Gastroesophageal sphincter (tissue), 4 donors: Measurements from ENCODE around the gene UVRAG. TPM values are rescaled to one million over a fixed set of nuclear protein-coding genes. Genes with fewer than 3 reads are reported as not detected.

Experiments used
- ATAC-seq: fragments of 150-250 bp; one replicate; pipeline ENCODE4 v1.9.1; 2016; ENCODE audit warnings: mild to moderate bottlenecking, moderate library complexity
- H3K27ac ChIP-seq, 4 donors: fragments of 200-600 bp; sonication (generic) in 3 of 4; 1 replicate in 3 of 4; 2 replicates in 1 of 4; pipeline ENCODE4 v1.5.1; 2016 to 2019
- H3K27me3 ChIP-seq: fragments of 200-600 bp; sonication (generic); one replicate; pipeline ENCODE4 v1.5.1; 2019
- H3K36me3 ChIP-seq, 2 donors: fragments of 200-600 bp; sonication (generic); one replicate each; pipeline ENCODE4 v1.5.1; 2019; ENCODE audit warnings: control low read depth in 1 of 2
- H3K4me1 ChIP-seq, 3 donors: fragments of 200-600 bp; sonication (generic); 1 replicate in 2 of 3; 2 replicates in 1 of 3; pipeline ENCODE4 v1.5.1; 2016 to 2019; ENCODE audit warnings: control low read depth in 2 of 3
- H3K4me3 ChIP-seq, 2 donors: fragments of 200-600 bp; sonication (generic); one replicate each; pipeline ENCODE4 v1.5.1; 2019; ENCODE audit warnings: mild to moderate bottlenecking in 1 of 2, moderate library complexity in 1 of 2
- H3K9me3 ChIP-seq, 3 donors: fragments of 200-600 bp; sonication (generic); one replicate each; pipeline ENCODE4 v1.5.1; 2017 to 2019; ENCODE audit warnings: control low read depth in 2 of 3
- CTCF ChIP-seq, 4 experiments: fragments of 200-600 bp in 2 of 4; fragments of 450-650 bp in 2 of 4; sonication (generic) in 1 of 4; IDR thresholded peaks; one replicate each; pipeline ENCODE4 v1.5.1; 2017 to 2019; ENCODE audit warnings: antibody characterized with exemption in 4 of 4, mild to moderate bottlenecking in 2 of 4, moderate library complexity in 2 of 4
- EP300 ChIP-seq: sonication (generic); formaldehyde crosslinking; IDR thresholded peaks from one replicate; pipeline ENCODE4 v1.6.1; 2017; ENCODE audit warnings: antibody characterized with exemption, mild to moderate bottlenecking
- POLR2A ChIP-seq, 2 donors: fragments of 450-650 bp; IDR thresholded peaks; one replicate each; pipeline ENCODE4 v1.6.1; 2017; ENCODE audit warnings: antibody characterized with exemption in 2 of 2, mild to moderate bottlenecking in 2 of 2, moderate library complexity in 1 of 2
- POLR2AphosphoS5 ChIP-seq: sonication (generic); formaldehyde crosslinking; IDR thresholded peaks from one replicate; pipeline ENCODE4 v1.6.1; 2017; ENCODE audit warnings: antibody characterized with exemption
- WGBS, 2 donors: methylation state at CpG; one replicate each; pipeline ENCODE4 v1.1.5; 2018; ENCODE audit warnings: low coverage in 1 of 2; 5-methylcytosine and 5-hydroxymethylcytosine counted together
- total RNA-seq, 4 donors: library from RNA; depleted of rRNA; stranded (reverse); fragments of >200 nt; gene quantifications; one replicate each; pipeline ENCODE4 v1.1.0, GENCODE V29; 2016

Gene UVRAG
- total RNA-seq: 10 to 100 TPM; 28.1 to 50.1 (median 34.7) TPM

DNA sequence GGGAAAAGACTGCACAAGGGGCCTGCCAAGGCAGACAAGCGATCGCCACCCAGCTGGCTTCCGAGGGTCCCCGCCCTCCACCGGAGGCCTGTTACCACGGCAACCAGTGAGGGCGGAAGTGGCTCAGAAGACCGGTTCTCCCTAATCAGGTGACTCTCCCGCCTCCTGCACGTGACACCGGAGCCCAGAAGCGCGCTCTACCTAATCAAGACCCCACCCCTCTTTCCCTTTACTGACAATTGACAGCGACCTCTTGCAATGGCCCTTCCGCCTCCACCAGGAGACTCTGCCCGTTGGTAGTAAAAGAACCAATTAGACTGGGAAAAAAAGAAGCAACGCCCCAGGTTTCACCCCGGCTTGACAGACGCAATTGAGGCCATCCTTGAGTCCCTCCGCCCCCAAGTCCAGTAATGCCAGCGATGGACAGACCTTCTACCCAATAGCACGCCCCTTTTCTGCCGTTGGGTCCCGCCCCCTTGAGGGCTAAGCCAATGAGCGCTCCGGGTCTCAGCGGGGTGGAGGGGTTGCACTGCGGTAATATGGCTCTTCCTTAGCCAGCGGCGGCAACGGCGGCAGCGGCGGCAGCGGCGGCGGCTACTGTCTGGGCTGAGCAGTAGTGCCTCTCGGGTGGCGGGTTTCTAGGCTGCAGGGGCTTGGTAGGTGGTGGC is at the start of gene UVRAG:
Gene UVRAG, plus strand, starts transcription at position 534 of the 668 bp plus-strand sequence. CDS start 198 bp downstream, outside the sequence.
- H3K27me3 ChIP-seq: no peaks in the 10 kb centered on the region
- WGBS, 2 donors: 0% methylated on average over 6 of the region's 39 CpGs; no CpG with 5 or more reads in 1 of the 2 donors
- peak within 1 kb of the TSS; percentile 94 to 97 for H3K4me3 ChIP-seq
- no peaks in the 10 kb centered on the region for H3K9me3 ChIP-seq
- peaks cover 0 to 43% (median 9%) of the 10 kb centered on the region in 3 donors for H3K4me1 ChIP-seq
- no peaks in the 10 kb centered on the region for H3K36me3 ChIP-seq
- TF ChIP-seq CTCF (IDR thresholded peaks at IDR 0.05) (peak in 1 of 4 experiments; percentile 51), POLR2AphosphoS5 (peak; percentile 90), EP300 (no peak), POLR2A (IDR thresholded peaks at IDR 0.05) (peak; percentile 86 to 88)
- peak within 1 kb of the TSS; percentile 94 to 98 (median 96) for H3K27ac ChIP-seq
- peak; percentile 97 for ATAC-seq

GRCh38 chr11:75766443-75767227 is 48.4 kb upstream of the UVRAG start:
- peaks cover 0 to 22% (median 12%) of the 10 kb centered on the region in 3 donors for H3K4me1 ChIP-seq
- WGBS, 2 donors: 80% methylated on average over 3 of the region's 4 CpGs; no CpG with 5 or more reads in 1 of the 2 donors
- TF ChIP-seq EP300 (no peak), POLR2AphosphoS5 (no peak), CTCF (IDR thresholded peaks at IDR 0.05) (no peak), POLR2A (IDR thresholded peaks at IDR 0.05) (no peak)
- no peaks in the 10 kb centered on the region for H3K36me3 ChIP-seq
- H3K27me3 ChIP-seq: peaks cover 14% of the 10 kb centered on the region
- H3K9me3 ChIP-seq: no peaks in the 10 kb centered on the region
- H3K27ac ChIP-seq: no peak overlapping the region
- no peak for ATAC-seq
- H3K4me3 ChIP-seq: no peak overlapping the region

DNA sequence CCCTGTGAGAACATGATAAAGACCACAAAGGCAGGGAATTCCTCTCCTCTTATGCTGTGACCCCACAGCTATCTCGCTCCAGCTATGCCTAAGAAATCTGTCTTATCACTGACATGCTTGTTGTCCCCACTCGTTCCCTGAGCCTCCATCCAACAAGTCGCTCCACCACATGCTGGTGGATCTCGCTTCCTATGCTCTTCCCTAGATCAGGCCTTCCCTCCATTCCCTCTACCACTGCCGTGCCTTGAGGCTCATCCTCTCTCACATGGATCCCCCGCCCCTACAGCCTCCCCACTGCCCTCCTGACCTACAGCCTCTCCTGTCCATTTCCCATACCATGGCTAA is 47.8 kb upstream of the UVRAG start:
- TF ChIP-seq POLR2A (IDR thresholded peaks at IDR 0.05) (no peak), POLR2AphosphoS5 (no peak), EP300 (no peak), CTCF (IDR thresholded peaks at IDR 0.05) (no peak)
- no peak for ATAC-seq
- WGBS, 2 donors: 95 to 100% methylated on average over 2 to 6 of the region's 6 CpGs
- Histone ChIP-seq H3K4me3 (no peak overlapping the region), H3K4me1 (peaks cover 0 to 22% (median 12%) of the 10 kb centered on the region in 3 donors), H3K36me3 (no peaks in the 10 kb centered on the region), H3K27ac (no peak overlapping the region), H3K27me3 (peaks cover 14% of the 10 kb centered on the region), H3K9me3 (no peaks in the 10 kb centered on the region)

GRCh38 chr11:75767793-75768111 is 47.3 kb upstream of the UVRAG start:
- H3K27me3 ChIP-seq: peaks cover 14% of the 10 kb centered on the region
- no peak for TF ChIP-seq CTCF (IDR thresholded peaks at IDR 0.05)
- TF ChIP-seq POLR2AphosphoS5: no peak
- TF ChIP-seq EP300: no peak
- TF ChIP-seq POLR2A (IDR thresholded peaks at IDR 0.05): no peak
- peak overlapping the region in 1 of 2 donors; percentile 55 for H3K4me3 ChIP-seq
- H3K36me3 ChIP-seq: no peaks in the 10 kb centered on the region
- 63% methylated on average over 1 of the region's 1 CpG; no CpG with 5 or more reads in 1 of the 2 donors for WGBS, 2 donors
- peaks cover 0 to 22% (median 12%) of the 10 kb centered on the region in 3 donors for H3K4me1 ChIP-seq
- H3K27ac ChIP-seq: no peak overlapping the region
- no peak for ATAC-seq
- no peaks in the 10 kb centered on the region for H3K9me3 ChIP-seq
